ENCODE results near the gene ABLIM1.

DNA sequence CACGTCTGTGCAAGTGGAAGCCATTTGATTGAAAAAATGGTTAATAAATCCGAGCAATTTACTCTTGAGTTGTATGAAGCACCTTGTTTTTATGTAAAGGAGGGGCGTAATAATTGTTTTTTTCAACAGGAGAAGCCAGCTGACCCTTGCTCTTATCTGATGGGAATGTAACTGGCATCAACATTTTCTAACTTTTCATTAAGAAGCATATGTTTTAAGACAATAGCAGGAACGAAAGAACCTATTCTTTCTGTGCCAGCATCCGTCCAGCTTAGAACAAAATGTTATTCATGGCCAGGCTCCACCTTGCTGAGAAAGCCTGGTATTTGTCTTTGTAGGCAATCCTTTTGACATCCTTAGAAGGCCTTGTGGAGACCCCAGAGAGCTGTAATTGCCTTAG lies 231.6 kb downstream of the ABLIM1 start:
- TF ChIP-seq ZNF140 (tag by site-specific recombination; IDR thresholded peaks at IDR 0.05) (no peak), TRIM28 (IDR thresholded peaks at IDR 0.05; ENCODE audit: borderline replicate concordance, low read length) (no peak), ZNF76 (tag by site-specific recombination; IDR thresholded peaks at IDR 0.05; ENCODE audit: borderline replicate concordance, low read depth) (no peak), ZNF514 (tag by site-specific recombination; IDR thresholded peaks at IDR 0.05) (no peak), ZFP69B (tag by site-specific recombination; IDR thresholded peaks at IDR 0.05) (no peak), ZNF223 (tag by site-specific recombination; IDR thresholded peaks at IDR 0.05) (no peak), ZBTB20 (tag by site-specific recombination; IDR thresholded peaks at IDR 0.05) (no peak), MEIS1 (CRISPR knock-in tag; IDR thresholded peaks at IDR 0.05; ENCODE audit: borderline replicate concordance) (no peak), KLF9 (tag by site-specific recombination; IDR thresholded peaks at IDR 0.05; ENCODE audit: low read depth) (no peak)
- TF ChIP-seq, protein P1, sequence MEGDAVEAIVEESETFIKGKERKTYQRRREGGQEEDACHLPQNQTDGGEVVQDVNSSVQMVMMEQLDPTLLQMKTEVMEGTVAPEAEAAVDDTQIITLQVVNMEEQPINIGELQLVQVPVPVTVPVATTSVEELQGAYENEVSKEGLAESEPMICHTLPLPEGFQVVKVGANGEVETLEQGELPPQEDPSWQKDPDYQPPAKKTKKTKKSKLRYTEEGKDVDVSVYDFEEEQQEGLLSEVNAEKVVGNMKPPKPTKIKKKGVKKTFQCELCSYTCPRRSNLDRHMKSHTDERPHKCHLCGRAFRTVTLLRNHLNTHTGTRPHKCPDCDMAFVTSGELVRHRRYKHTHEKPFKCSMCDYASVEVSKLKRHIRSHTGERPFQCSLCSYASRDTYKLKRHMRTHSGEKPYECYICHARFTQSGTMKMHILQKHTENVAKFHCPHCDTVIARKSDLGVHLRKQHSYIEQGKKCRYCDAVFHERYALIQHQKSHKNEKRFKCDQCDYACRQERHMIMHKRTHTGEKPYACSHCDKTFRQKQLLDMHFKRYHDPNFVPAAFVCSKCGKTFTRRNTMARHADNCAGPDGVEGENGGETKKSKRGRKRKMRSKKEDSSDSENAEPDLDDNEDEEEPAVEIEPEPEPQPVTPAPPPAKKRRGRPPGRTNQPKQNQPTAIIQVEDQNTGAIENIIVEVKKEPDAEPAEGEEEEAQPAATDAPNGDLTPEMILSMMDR (tag by site-specific recombination; IDR thresholded peaks at IDR 0.05) = no peak
